ENCODE measurements around the gene ZNF142. TPM values are rescaled to one million over a fixed set of nuclear protein-coding genes. Genes with fewer than 3 reads are reported as not detected.

The ZNF142 gene
- total RNA-seq, 1 donor from 2014 or later = 59.6 TPM

Other genes with a start within 250 kb of the ZNF142 start
- gene VIL1, start 240.5 kb downstream of the ZNF142 start, total RNA-seq = not detected in 2 replicates
- 45.0 and 45.5 TPM in 2 replicates for gene USP37, start 91.3 kb downstream of the ZNF142 start, total RNA-seq
- 131 and 134 TPM in 2 replicates for gene CNOT9, start 90.8 kb downstream of the ZNF142 start, total RNA-seq
- 0.26 and 0.52 TPM in 2 replicates for gene PLCD4, start 51.7 kb downstream of the ZNF142 start, total RNA-seq
- 92.9 and 94.4 TPM in 2 replicates for gene BCS1L, start 60 bp upstream of the ZNF142 start, total RNA-seq
- 23.6 and 28.8 TPM in 2 replicates for gene RNF25, start 12.4 kb upstream of the ZNF142 start, total RNA-seq
- 20.2 and 21.3 TPM in 2 replicates for gene STK36, start 12.5 kb upstream of the ZNF142 start, total RNA-seq
- gene TTLL4, start 51.2 kb upstream of the ZNF142 start, total RNA-seq = 66.1 and 71.2 TPM in 2 replicates
- gene CYP27A1, start 122.5 kb upstream of the ZNF142 start, total RNA-seq = 0.09 TPM in 1 of 2 replicates, not detected in the other
- not detected in 2 replicates for gene PRKAG3, start 172.2 kb upstream of the ZNF142 start, total RNA-seq
- gene WNT6, start 200.2 kb upstream of the ZNF142 start, total RNA-seq = not detected in 2 replicates
- 0.12 and 0.28 TPM in 2 replicates for gene WNT10A, start 221.2 kb upstream of the ZNF142 start, total RNA-seq

All from activated CD4-positive, alpha-beta T cell treated with anti-CD3 and anti-CD28 coated beads, Interleukin-2, amount 10 ng/mL, durations not matched to agents 24 days and 14 days (primary cell).